Calu3 (cell line): ENCODE data around the gene LRMDA. TPM values are rescaled to one million over a fixed set of nuclear protein-coding genes. Genes with fewer than 3 reads are reported as not detected.

Experiments
- BruUV-seq: library from RNA; stranded (reverse); fragments of 400-500 nt; replicated peaks from 2 replicates; lab custom pipeline; 2021; lab: Mats Ljungman, UMichigan
- CTCF ChIA-PET: fragments of 300-600 bp; sonication (Branson Sonifier 250); formaldehyde crosslinking; loops from one replicate; lab custom pipeline; 2022; ENCODE audit warnings: antibody characterized with exemption; lab: Charles Lee
- DNase-seq: peaks from one replicate; pipeline ENCODE4 v3.0.0; 2022
- H3K27ac Mint-ChIP-seq: one replicate; pipeline ENCODE4 v1.8.0; 2022; ENCODE audit warnings: mixed read lengths; ENCODE audit not compliant: unreplicated experiment
- H3K27me3 Mint-ChIP-seq: one replicate; pipeline ENCODE4 v1.8.0; 2022; ENCODE audit warnings: mixed read lengths; ENCODE audit not compliant: unreplicated experiment
- H3K36me3 Mint-ChIP-seq: one replicate; pipeline ENCODE4 v1.8.0; 2022; ENCODE audit warnings: mild to moderate bottlenecking, moderate library complexity, mixed read lengths; ENCODE audit not compliant: insufficient read depth, unreplicated experiment
- H3K4me1 Mint-ChIP-seq: one replicate; pipeline ENCODE4 v1.8.0; 2022; ENCODE audit warnings: mild to moderate bottlenecking, low read depth, mixed read lengths; ENCODE audit not compliant: unreplicated experiment
- H3K4me3 Mint-ChIP-seq: one replicate; pipeline ENCODE4 v1.8.0; 2022; ENCODE audit warnings: mild to moderate bottlenecking, low read depth, moderate library complexity, mixed read lengths; ENCODE audit not compliant: unreplicated experiment
- H3K9me3 Mint-ChIP-seq: one replicate; pipeline ENCODE4 v1.8.0; 2022; ENCODE audit warnings: low read depth, mixed read lengths; ENCODE audit not compliant: unreplicated experiment
- intact Hi-C: fragments of 100-400 bp; cut with micrococcal nuclease; formaldehyde crosslinking; loops from one replicate; pipeline ENCODE4 v1.10.0; 2022; ENCODE audit not compliant: unreplicated experiment
- total RNA-seq: library from RNA; stranded (reverse); gene quantifications from 2 replicates; pipeline ENCODE4 v1.2.3, GENCODE V29; 2022
- TF ChIP-seq, protein P1 (sequence below): fragments of 200-600 bp; IDR thresholded peaks from one replicate; pipeline ENCODE4 v1.8.0; 2022; ENCODE audit warnings: antibody characterized with exemption; ENCODE audit not compliant: unreplicated experiment

Gene LRMDA
- total RNA-seq, 1 experiment from 2014 or later, result 7.6 TPM

DNA sequence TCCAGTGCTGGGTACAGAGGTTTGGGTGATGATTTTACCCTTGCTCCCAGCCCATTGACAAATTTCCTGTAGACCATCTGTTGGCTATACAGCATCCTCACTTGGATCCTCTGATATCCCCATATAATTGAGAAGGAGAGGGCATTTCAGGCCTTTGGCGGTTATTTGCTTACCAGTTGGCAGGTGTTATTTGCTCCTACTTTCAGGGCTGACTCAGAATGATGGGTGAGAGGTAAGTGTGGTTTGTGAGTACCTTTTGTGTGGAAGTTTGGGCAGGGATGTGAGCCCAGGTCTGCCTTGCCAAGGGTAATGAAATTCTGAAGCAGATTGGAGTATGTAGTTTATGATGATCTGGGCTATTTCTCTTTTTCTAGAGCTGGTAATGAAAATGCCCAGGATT lies 93.6 kb downstream of the LRMDA start:
- Mint-ChIP-seq H3K4me1 (no peaks in the 10 kb centered on the region), H3K9me3 (no peaks in the 10 kb centered on the region), H3K27me3 (peaks cover 46% of the 10 kb centered on the region), H3K27ac (no peak overlapping the region), H3K4me3 (no peak overlapping the region), H3K36me3 (no peaks in the 10 kb centered on the region)
- intact Hi-C loops, result no loop called here
- no peak for DNase-seq
- CTCF ChIA-PET, result no interaction called here
- BruUV-seq, result no TSS peak
- TF ChIP-seq, protein P1, sequence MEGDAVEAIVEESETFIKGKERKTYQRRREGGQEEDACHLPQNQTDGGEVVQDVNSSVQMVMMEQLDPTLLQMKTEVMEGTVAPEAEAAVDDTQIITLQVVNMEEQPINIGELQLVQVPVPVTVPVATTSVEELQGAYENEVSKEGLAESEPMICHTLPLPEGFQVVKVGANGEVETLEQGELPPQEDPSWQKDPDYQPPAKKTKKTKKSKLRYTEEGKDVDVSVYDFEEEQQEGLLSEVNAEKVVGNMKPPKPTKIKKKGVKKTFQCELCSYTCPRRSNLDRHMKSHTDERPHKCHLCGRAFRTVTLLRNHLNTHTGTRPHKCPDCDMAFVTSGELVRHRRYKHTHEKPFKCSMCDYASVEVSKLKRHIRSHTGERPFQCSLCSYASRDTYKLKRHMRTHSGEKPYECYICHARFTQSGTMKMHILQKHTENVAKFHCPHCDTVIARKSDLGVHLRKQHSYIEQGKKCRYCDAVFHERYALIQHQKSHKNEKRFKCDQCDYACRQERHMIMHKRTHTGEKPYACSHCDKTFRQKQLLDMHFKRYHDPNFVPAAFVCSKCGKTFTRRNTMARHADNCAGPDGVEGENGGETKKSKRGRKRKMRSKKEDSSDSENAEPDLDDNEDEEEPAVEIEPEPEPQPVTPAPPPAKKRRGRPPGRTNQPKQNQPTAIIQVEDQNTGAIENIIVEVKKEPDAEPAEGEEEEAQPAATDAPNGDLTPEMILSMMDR, result no peak

DNA sequence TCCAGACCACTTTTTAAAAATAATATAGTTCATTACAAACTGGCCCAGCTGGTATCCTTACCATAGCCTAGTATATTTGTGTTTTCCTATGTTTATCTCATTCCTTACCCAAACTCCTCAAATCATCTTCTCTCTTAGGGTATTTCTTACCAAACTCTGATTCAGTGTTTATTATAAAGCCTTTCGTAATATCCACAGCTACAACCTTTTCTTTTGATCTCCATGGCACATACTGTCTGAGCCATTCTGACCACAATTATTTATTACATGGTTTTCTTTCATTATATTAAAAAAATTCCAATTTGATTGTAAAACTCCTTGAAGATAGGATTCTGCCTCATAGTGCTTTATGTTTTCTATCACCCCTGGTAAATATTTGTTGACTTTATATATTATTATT lies 94.2 kb downstream of the LRMDA start:
- intact Hi-C loops, result no loop called here
- Mint-ChIP-seq H3K9me3 (no peaks in the 10 kb centered on the region), H3K27ac (no peak overlapping the region), H3K27me3 (peaks cover 40% of the 10 kb centered on the region), H3K4me1 (no peaks in the 10 kb centered on the region), H3K36me3 (no peaks in the 10 kb centered on the region), H3K4me3 (no peak overlapping the region)
- TF ChIP-seq, protein P1, result no peak
- BruUV-seq, result no TSS peak
- CTCF ChIA-PET, result interaction anchor here (0.7 kb wide), 1 partner anchor 87 kb away, joined by 4 read pairs; no protein-coding TSS in a partner anchor
- no peak for DNase-seq

DNA sequence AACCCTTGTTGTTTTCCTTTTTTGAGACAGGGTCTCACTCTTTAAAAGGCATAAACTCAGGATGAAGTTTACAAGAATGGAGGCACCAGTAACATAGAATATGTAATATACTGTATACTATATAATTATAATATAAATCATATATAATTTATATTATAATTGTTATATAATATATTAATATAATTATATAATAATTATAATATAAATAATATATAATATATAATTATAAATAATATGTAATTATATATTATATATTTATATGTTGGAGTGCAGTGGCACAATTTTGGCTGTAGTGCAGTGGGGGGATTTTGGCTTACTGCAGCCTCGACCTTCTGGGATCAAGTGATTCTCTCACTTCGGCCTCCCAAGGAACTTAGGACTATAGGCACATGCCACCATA lies 96.1 kb downstream of the LRMDA start:
- Mint-ChIP-seq H3K36me3 (no peaks in the 10 kb centered on the region), H3K9me3 (no peaks in the 10 kb centered on the region), H3K4me3 (no peak overlapping the region), H3K27ac (no peak overlapping the region), H3K27me3 (peaks cover 21% of the 10 kb centered on the region), H3K4me1 (no peaks in the 10 kb centered on the region)
- no peak for DNase-seq
- TF ChIP-seq, protein P1, result no peak
- CTCF ChIA-PET, result no interaction called here
- BruUV-seq, result no TSS peak
- intact Hi-C loops, result no loop called here

DNA sequence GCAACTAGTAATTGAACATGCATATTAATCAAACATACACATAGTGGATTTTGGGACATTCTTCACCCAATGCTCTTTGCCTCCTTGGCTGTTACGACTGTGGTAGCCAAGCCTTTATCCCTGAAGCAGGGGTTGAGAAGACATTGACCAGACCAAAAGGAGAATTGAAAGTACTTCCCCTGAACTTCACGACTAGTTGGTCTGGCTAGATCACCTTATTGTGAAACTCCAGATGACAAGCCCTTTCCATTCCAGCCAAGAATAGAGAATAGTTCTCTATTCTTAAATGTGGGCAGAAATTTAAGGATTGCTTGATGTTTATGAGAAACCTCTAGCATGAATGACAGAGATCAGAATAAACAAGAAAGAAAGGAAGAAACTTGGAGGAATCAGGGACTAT lies 97.0 kb downstream of the LRMDA start:
- no peak for DNase-seq
- intact Hi-C loops, result no loop called here
- Mint-ChIP-seq H3K27me3 (peaks cover 23% of the 10 kb centered on the region), H3K36me3 (no peaks in the 10 kb centered on the region), H3K27ac (no peak overlapping the region), H3K4me3 (no peak overlapping the region), H3K4me1 (no peaks in the 10 kb centered on the region), H3K9me3 (no peaks in the 10 kb centered on the region)
- TF ChIP-seq, protein P1, result no peak
- BruUV-seq, result no TSS peak
- CTCF ChIA-PET, result no interaction called here
